Astrocyte of the spinal cord (primary cell): ENCODE measurements around the gene HOXC13.

Experiments used
- DNase-seq: peaks from one replicate; pipeline ENCODE4 v3.0.0; 2011; ENCODE audit warnings: low read depth, low spot score
- H3K4me3 ChIP-seq: 2 replicates; pipeline ENCODE4 v1.5.1; 2011; ENCODE audit warnings: low read depth, mild to moderate bottlenecking, low read length, moderate library complexity
- CTCF ChIP-seq: IDR thresholded peaks from 2 replicates; pipeline ENCODE4 v1.5.1; 2012; ENCODE audit warnings: low read depth, mild to moderate bottlenecking, low read length, inconsistent platforms
- in situ Hi-C: cut with HindIII; loops from 2 replicates; pipeline ENCODE4 v1.10.0; 2017; ENCODE audit warnings: low sequenced_read_pairs

Gene HOXC13

GRCh38 chr12:53944907-53945847, 6.5 kb downstream of the HOXC13 start:
- TF ChIP-seq CTCF: no peak
- in situ Hi-C loops: no loop called here
- DNase-seq: no peak
- no peak overlapping the region for H3K4me3 ChIP-seq

GRCh38 chr12:53947743-53948142, 9.1 kb downstream of the HOXC13 start:
- TF ChIP-seq CTCF: no peak
- in situ Hi-C loops: no loop called here
- DNase-seq: no peak
- no peak overlapping the region for H3K4me3 ChIP-seq

- TF ChIP-seq CTCF: no peak
- DNase-seq: no peak
- H3K4me3 ChIP-seq: no peak overlapping the region
- in situ Hi-C loops: no loop called here
Observed at GRCh38 chr12:53948650-53949593, 10.3 kb downstream of the HOXC13 start.

- in situ Hi-C loops: no loop called here
- H3K4me3 ChIP-seq: no peak overlapping the region
- no peak for DNase-seq
- no peak for TF ChIP-seq CTCF
Observed at GRCh38 chr12:53949631-53950436, 11.2 kb downstream of the HOXC13 start.

- DNase-seq: no peak
- H3K4me3 ChIP-seq: no peak overlapping the region
- TF ChIP-seq CTCF: no peak
- in situ Hi-C loops: no loop called here
Observed at GRCh38 chr12:53950437-53950773, 11.8 kb downstream of the HOXC13 start.
